Caco-2 (cell line): ENCODE results near the gene RFX2. TPM values are rescaled to one million over a fixed set of nuclear protein-coding genes. Genes with fewer than 3 reads are reported as not detected.

ENCODE experiments used
- BruUV-seq: library from RNA; stranded (reverse); fragments of 400-500 nt; replicated peaks from 2 replicates; lab custom pipeline; 2021; lab: Mats Ljungman, UMichigan
- CTCF ChIA-PET: fragments of 300-600 bp; sonication (Branson Sonifier 250); formaldehyde crosslinking; loops from one replicate; lab custom pipeline; 2022; ENCODE audit warnings: antibody characterized with exemption; lab: Charles Lee
- POLR2A ChIA-PET: fragments of 300-600 bp; sonication (Branson Sonifier 250); formaldehyde crosslinking; loops from one replicate; lab custom pipeline; 2022; ENCODE audit warnings: antibody characterized with exemption; lab: Charles Lee
- DNase-seq, 2 experiments: peaks; one replicate each; pipeline versions ENCODE4 v3.0.0 to v3.0.0-alpha.2; 2020 to 2022
- H3K27me3 ChIP-seq: replicated peaks from 2 replicates; pipeline ENCODE4 v1.6.0; 2011; ENCODE audit warnings: low read length; ENCODE audit not compliant: control insufficient read depth, insufficient read depth
- H3K36me3 ChIP-seq: 2 replicates; pipeline ENCODE4 v1.5.1; 2011; ENCODE audit warnings: low read length; ENCODE audit not compliant: control insufficient read depth, insufficient read depth
- H3K4me1 ChIP-seq: fragments of 250-450 bp; sonication (Bioruptor Pico); 2 replicates; pipeline ENCODE4 v1.5.1; 2020; ENCODE audit warnings: mild to moderate bottlenecking
- H3K4me3 ChIP-seq: 2 replicates; pipeline ENCODE4 v1.5.1; 2011; ENCODE audit warnings: low read depth, mild to moderate bottlenecking, control low read depth, low read length
- H3K9me3 ChIP-seq: fragments of 250-450 bp; sonication (Bioruptor Pico); 2 replicates; pipeline ENCODE4 v1.5.1; 2020; ENCODE audit warnings: mild to moderate bottlenecking, moderate library complexity
- H3K27ac Mint-ChIP-seq: one replicate; pipeline ENCODE4 v1.8.0; 2022; ENCODE audit warnings: mixed read lengths; ENCODE audit not compliant: unreplicated experiment
- H3K27me3 Mint-ChIP-seq: one replicate; pipeline ENCODE4 v1.8.0; 2022; ENCODE audit warnings: mixed read lengths; ENCODE audit not compliant: insufficient read depth, unreplicated experiment
- H3K36me3 Mint-ChIP-seq: one replicate; pipeline ENCODE4 v1.8.0; 2022; ENCODE audit warnings: mild to moderate bottlenecking, mixed read lengths; ENCODE audit not compliant: insufficient read depth, unreplicated experiment
- H3K4me1 Mint-ChIP-seq: one replicate; pipeline ENCODE4 v1.8.0; 2022; ENCODE audit warnings: low read depth, mixed read lengths; ENCODE audit not compliant: unreplicated experiment
- H3K4me3 Mint-ChIP-seq: one replicate; pipeline ENCODE4 v1.8.0; 2022; ENCODE audit warnings: mild to moderate bottlenecking, moderate library complexity, mixed read lengths; ENCODE audit not compliant: unreplicated experiment
- H3K9me3 Mint-ChIP-seq: one replicate; pipeline ENCODE4 v1.8.0; 2022; ENCODE audit warnings: mixed read lengths; ENCODE audit not compliant: unreplicated experiment
- CTCF ChIP-seq, 2 experiments: fragments of 200-600 bp in 1 of 2; IDR thresholded peaks; 1 replicate in 1 of 2; 2 replicates in 1 of 2; pipeline versions ENCODE4 v1.5.1 to v1.8.0; 2011 to 2022; ENCODE audit warnings: antibody characterized with exemption in 1 of 2, control low read depth in 1 of 2, inconsistent platforms in 1 of 2, low read depth in 1 of 2, low read length in 1 of 2, mild to moderate bottlenecking in 1 of 2, moderate library complexity in 1 of 2; ENCODE audit not compliant: insufficient read depth in 1 of 2, severe bottlenecking in 1 of 2, unreplicated experiment in 1 of 2
- intact Hi-C: fragments of 100-400 bp; cut with micrococcal nuclease; formaldehyde crosslinking; loops from one replicate; pipeline ENCODE4 v1.10.0; 2022; ENCODE audit not compliant: unreplicated experiment
- total RNA-seq: library from RNA; stranded (reverse); gene quantifications from 2 replicates; pipeline ENCODE4 v1.2.3, GENCODE V29; 2022

The RFX2 gene
- total RNA-seq, 1 experiment from 2014 or later = 9.3 TPM

- no TSS peak for BruUV-seq
- Histone ChIP-seq H3K36me3 (no peaks in the 10 kb centered on the region), H3K4me1 (no peaks in the 10 kb centered on the region), H3K27me3 (no peaks in the 10 kb centered on the region), H3K4me3 (no peak overlapping the region), H3K9me3 (no peaks in the 10 kb centered on the region)
- Mint-ChIP-seq H3K4me1 (no peaks in the 10 kb centered on the region), H3K27ac (no peak overlapping the region), H3K36me3 (no peaks in the 10 kb centered on the region), H3K4me3 (no peak overlapping the region), H3K27me3 (no peaks in the 10 kb centered on the region), H3K9me3 (no peaks in the 10 kb centered on the region)
- no peak for TF ChIP-seq CTCF (IDR thresholded peaks at IDR 0.05; ENCODE audit: insufficient read depth in 1 of 2, low read depth in 1 of 2, low read length in 1 of 2, severe bottlenecking in 1 of 2, unreplicated experiment in 1 of 2)
- CTCF ChIA-PET = no interaction called here
- POLR2A ChIA-PET = no interaction called here
- intact Hi-C loops = no loop called here
- DNase-seq = no peak
Observed at GRCh38 chr19:6141217-6141616, 30.9 kb upstream of the RFX2 start.

GRCh38 chr19:6138511-6138910 is 28.2 kb upstream of the RFX2 start:
- Histone ChIP-seq H3K4me1 (no peaks in the 10 kb centered on the region), H3K27me3 (no peaks in the 10 kb centered on the region), H3K36me3 (no peaks in the 10 kb centered on the region), H3K9me3 (no peaks in the 10 kb centered on the region), H3K4me3 (no peak overlapping the region)
- Mint-ChIP-seq H3K27ac (no peak overlapping the region), H3K4me1 (no peaks in the 10 kb centered on the region), H3K9me3 (no peaks in the 10 kb centered on the region), H3K27me3 (no peaks in the 10 kb centered on the region), H3K36me3 (no peaks in the 10 kb centered on the region), H3K4me3 (no peak overlapping the region)
- ChIA-PET POLR2A (no interaction called here), CTCF (interaction anchor here (0.6 kb wide), 1 partner anchor 1092 kb away, joined by 4 read pairs; no protein-coding TSS in a partner anchor)
- no TSS peak for BruUV-seq
- no peak for DNase-seq
- intact Hi-C loops = no loop called here
- TF ChIP-seq CTCF (IDR thresholded peaks at IDR 0.05; ENCODE audit: insufficient read depth in 1 of 2, low read depth in 1 of 2, low read length in 1 of 2, severe bottlenecking in 1 of 2, unreplicated experiment in 1 of 2) = no peak

- no peaks in the 10 kb centered on the region for H3K27me3 Mint-ChIP-seq
- BruUV-seq = no TSS peak
- CTCF ChIA-PET = no interaction called here
Observed at GRCh38 chr19:6138066-6138465, 27.8 kb upstream of the RFX2 start.

More at GRCh38 chr19:6138066-6138465, 27.8 kb upstream of the RFX2 start:
- no peaks in the 10 kb centered on the region for H3K4me1 Mint-ChIP-seq
- no peak for TF ChIP-seq CTCF (IDR thresholded peaks at IDR 0.05; ENCODE audit: insufficient read depth in 1 of 2, low read depth in 1 of 2, low read length in 1 of 2, severe bottlenecking in 1 of 2, unreplicated experiment in 1 of 2)
- no peaks in the 10 kb centered on the region for H3K36me3 Mint-ChIP-seq
- Histone ChIP-seq H3K4me3 (no peak overlapping the region), H3K27me3 (no peaks in the 10 kb centered on the region), H3K36me3 (no peaks in the 10 kb centered on the region), H3K4me1 (no peaks in the 10 kb centered on the region), H3K9me3 (no peaks in the 10 kb centered on the region)
- H3K27ac Mint-ChIP-seq = no peak overlapping the region
- DNase-seq = no peak
- H3K9me3 Mint-ChIP-seq = no peaks in the 10 kb centered on the region
- intact Hi-C loops = no loop called here
- POLR2A ChIA-PET = no interaction called here
- no peak overlapping the region for H3K4me3 Mint-ChIP-seq
